K562 (cell line): Measurements from ENCODE around the gene C11orf98. TPM values are rescaled to one million over a fixed set of nuclear protein-coding genes. Genes with fewer than 3 reads are reported as not detected.

ENCODE experiments used
- HDAC6 ChIP-seq: IDR thresholded peaks from 2 replicates; pipeline ENCODE4 v1.6.1; 2012; ENCODE audit warnings: low read depth, mild to moderate bottlenecking, control low read depth, inconsistent platforms, low read length, moderate library complexity
- MNT ChIP-seq, 2 experiments: fragments of 450-650 bp; conservative IDR thresholded peaks; 2 replicates each; pipeline ENCODE4 v1.6.1; 2017; ENCODE audit warnings: mild to moderate bottlenecking in 2 of 2, moderate library complexity in 2 of 2
- RBBP5 ChIP-seq: fragments of 200-600 bp; sonication (generic); IDR thresholded peaks from 2 replicates; pipeline ENCODE4 v1.6.1; 2012; ENCODE audit warnings: borderline replicate concordance, mild to moderate bottlenecking, low read length, control low read depth, inconsistent platforms; ENCODE audit not compliant: insufficient read depth, poor library complexity, severe bottlenecking
- SAP30 ChIP-seq: fragments of 200-600 bp; sonication (generic); IDR thresholded peaks from 2 replicates; pipeline ENCODE4 v1.6.1; 2012; ENCODE audit warnings: borderline replicate concordance, low read depth, mild to moderate bottlenecking, moderate library complexity, low read length, control low read depth, inconsistent platforms; ENCODE audit not compliant: insufficient read depth, poor library complexity, severe bottlenecking
- SMARCA4 ChIP-seq: fragments of 450-650 bp; IDR thresholded peaks from 2 replicates; pipeline ENCODE4 v1.6.1; 2016
- SRF ChIP-seq, 2 experiments: fragments of 250-450, 450-650 bp in 1 of 2; sonication (Bioruptor Pico) in 1 of 2; sonication (generic) in 1 of 2; formaldehyde crosslinking; IDR thresholded peaks; 2 replicates each; pipeline versions ENCODE4 v1.5.0 to v1.5.1; 2020 to 2022; ENCODE audit warnings: mild to moderate bottlenecking in 1 of 2, missing genetic modification reagents in 1 of 2
- UBTF ChIP-seq, 2 experiments: IDR thresholded peaks; 2 replicates each; pipeline ENCODE4 v1.6.1; 2012; ENCODE audit warnings: improper control_type of control experiment in 2 of 2, low read depth in 2 of 2, low read length in 2 of 2, borderline replicate concordance in 1 of 2
- ZNF140 ChIP-seq: fragments of 250-450 bp; sonication (Bioruptor Pico); IDR thresholded peaks from 2 replicates; pipeline ENCODE4 v1.8.0; 2021; ENCODE audit warnings: moderate library complexity, mild to moderate bottlenecking, inconsistent platforms
- ZNF277 ChIP-seq: fragments of 250-450 bp; sonication (Bioruptor Pico); IDR thresholded peaks from 2 replicates; pipeline ENCODE4 v1.8.0; 2022; ENCODE audit warnings: inconsistent platforms, mild to moderate bottlenecking, moderate library complexity, borderline replicate concordance
- ZNF324 ChIP-seq: fragments of 250-450 bp; sonication (Bioruptor Pico); IDR thresholded peaks from 2 replicates; pipeline ENCODE4 v1.4.0; 2020; ENCODE audit warnings: mild to moderate bottlenecking
- ZNF398 ChIP-seq: fragments of 250-450 bp; sonication (Bioruptor Pico); IDR thresholded peaks from 2 replicates; pipeline ENCODE4 v1.8.0; 2021; ENCODE audit warnings: moderate library complexity, mild to moderate bottlenecking, inconsistent platforms
- ZNF583 ChIP-seq: fragments of 250-450 bp; sonication (Bioruptor Pico); IDR thresholded peaks from 2 replicates; pipeline ENCODE4 v1.4.0; 2020
- ZNF707 ChIP-seq: fragments of 250-450 bp; sonication (Bioruptor Pico); conservative IDR thresholded peaks from 2 replicates; pipeline ENCODE4 v1.8.0; 2022; ENCODE audit warnings: inconsistent platforms, mild to moderate bottlenecking, moderate library complexity
- polyA plus RNA-seq, 8 experiments: library from polyadenylated mRNA; depleted of rRNA in 4 of 8; stranded (reverse) in 5 of 8; unstranded in 3 of 8; fragments of >200 nt; fragmentation: Nextera tagmentation in 2 of 8; fragmentation: Illumina TruSeq in 1 of 8; extraction: Ambion mirVana in 2 of 8; extraction: Trizol in 1 of 8; gene quantifications; 2 replicates each; pipeline versions ENCODE4 v1.2.1 to v1.2.3, GENCODE V29; 2011 to 2014; ENCODE audit warnings: inconsistent platforms in 1 of 8, missing spikeins in 1 of 8
- total RNA-seq, 7 experiments: library from RNA; depleted of rRNA in 6 of 7; stranded (reverse); fragments of >200 nt in 6 of 7; fragmentation: Illumina TruSeq in 2 of 7; extraction: Trizol in 2 of 7; gene quantifications; 2 replicates each; pipeline versions ENCODE4 v1.2.1 to v1.2.3, GENCODE V29; 2011 to 2021; ENCODE audit warnings: low replicate concordance in 1 of 7
- TF ChIP-seq, protein P1 (sequence below): sonication (generic); formaldehyde crosslinking; IDR thresholded peaks from 2 replicates; pipeline ENCODE4 v1.8.0; 2022; ENCODE audit warnings: mild to moderate bottlenecking, low read depth, missing genetic modification reagents
- TF ChIP-seq, protein P2 (sequence below): sonication (generic); formaldehyde crosslinking; IDR thresholded peaks from 2 replicates; pipeline ENCODE4 v1.8.0; 2022; ENCODE audit warnings: missing genetic modification reagents, mild to moderate bottlenecking, borderline replicate concordance

Gene C11orf98
- total and polyA plus RNA-seq, 9 of the 15 experiments (the other 6 are each of a cell fraction or from before 2014, with no cell fraction given), result 103 to 352 (median 218) TPM

GRCh38 chr11:62665075-62665598 is at the start of gene C11orf98, which contains the start of gene CSKMT (continued):
- peak; percentile 52 to 61; a peak in 2 of 4 replicates for TF ChIP-seq MNT (conservative IDR thresholded peaks at IDR 0.05)
- peak; percentile 67 for TF ChIP-seq RBBP5
- TF ChIP-seq ZNF707 (CRISPR knock-in tag), result no peak
- TF ChIP-seq HDAC6, result no peak
- TF ChIP-seq, protein P1, sequence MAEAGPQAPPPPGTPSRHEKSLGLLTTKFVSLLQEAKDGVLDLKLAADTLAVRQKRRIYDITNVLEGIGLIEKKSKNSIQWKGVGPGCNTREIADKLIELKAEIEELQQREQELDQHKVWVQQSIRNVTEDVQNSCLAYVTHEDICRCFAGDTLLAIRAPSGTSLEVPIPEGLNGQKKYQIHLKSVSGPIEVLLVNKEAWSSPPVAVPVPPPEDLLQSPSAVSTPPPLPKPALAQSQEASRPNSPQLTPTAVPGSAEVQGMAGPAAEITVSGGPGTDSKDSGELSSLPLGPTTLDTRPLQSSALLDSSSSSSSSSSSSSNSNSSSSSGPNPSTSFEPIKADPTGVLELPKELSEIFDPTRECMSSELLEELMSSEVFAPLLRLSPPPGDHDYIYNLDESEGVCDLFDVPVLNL (CRISPR knock-in tag), result no peak
- TF ChIP-seq, protein P2, sequence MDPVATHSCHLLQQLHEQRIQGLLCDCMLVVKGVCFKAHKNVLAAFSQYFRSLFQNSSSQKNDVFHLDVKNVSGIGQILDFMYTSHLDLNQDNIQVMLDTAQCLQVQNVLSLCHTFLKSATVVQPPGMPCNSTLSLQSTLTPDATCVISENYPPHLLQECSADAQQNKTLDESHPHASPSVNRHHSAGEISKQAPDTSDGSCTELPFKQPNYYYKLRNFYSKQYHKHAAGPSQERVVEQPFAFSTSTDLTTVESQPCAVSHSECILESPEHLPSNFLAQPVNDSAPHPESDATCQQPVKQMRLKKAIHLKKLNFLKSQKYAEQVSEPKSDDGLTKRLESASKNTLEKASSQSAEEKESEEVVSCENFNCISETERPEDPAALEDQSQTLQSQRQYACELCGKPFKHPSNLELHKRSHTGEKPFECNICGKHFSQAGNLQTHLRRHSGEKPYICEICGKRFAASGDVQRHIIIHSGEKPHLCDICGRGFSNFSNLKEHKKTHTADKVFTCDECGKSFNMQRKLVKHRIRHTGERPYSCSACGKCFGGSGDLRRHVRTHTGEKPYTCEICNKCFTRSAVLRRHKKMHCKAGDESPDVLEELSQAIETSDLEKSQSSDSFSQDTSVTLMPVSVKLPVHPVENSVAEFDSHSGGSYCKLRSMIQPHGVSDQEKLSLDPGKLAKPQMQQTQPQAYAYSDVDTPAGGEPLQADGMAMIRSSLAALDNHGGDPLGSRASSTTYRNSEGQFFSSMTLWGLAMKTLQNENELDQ (CRISPR knock-in tag), result no peak
- TF ChIP-seq ZNF583 (CRISPR knock-in tag), result no peak
- TF ChIP-seq SMARCA4, result no peak
- TF ChIP-seq SAP30, result peak; percentile 52
- no peak for TF ChIP-seq ZNF277
- TF ChIP-seq UBTF (IDR thresholded peaks at IDR 0.05; ENCODE audit: borderline replicate concordance in 1 of 2, low read depth in 2 of 2, low read length in 2 of 2), result no peak
- TF ChIP-seq ZNF398 (CRISPR knock-in tag), result no peak
- peak in 1 of 2 experiments; percentile 59; a peak in 2 of 4 replicates for TF ChIP-seq SRF (CRISPR knock-in tag; IDR thresholded peaks at IDR 0.05)
- no peak for TF ChIP-seq ZNF140
- TF ChIP-seq ZNF324 (CRISPR knock-in tag), result peak; percentile 18; the same call in 1 of the 2 replicates
